Measurements from ENCODE around the gene GPC6. TPM values are rescaled to one million over a fixed set of nuclear protein-coding genes. Genes with fewer than 3 reads are reported as not detected.

GPC6 gene
- total RNA-seq, 1 donor from 2014 or later: 50.3 TPM

DNA sequence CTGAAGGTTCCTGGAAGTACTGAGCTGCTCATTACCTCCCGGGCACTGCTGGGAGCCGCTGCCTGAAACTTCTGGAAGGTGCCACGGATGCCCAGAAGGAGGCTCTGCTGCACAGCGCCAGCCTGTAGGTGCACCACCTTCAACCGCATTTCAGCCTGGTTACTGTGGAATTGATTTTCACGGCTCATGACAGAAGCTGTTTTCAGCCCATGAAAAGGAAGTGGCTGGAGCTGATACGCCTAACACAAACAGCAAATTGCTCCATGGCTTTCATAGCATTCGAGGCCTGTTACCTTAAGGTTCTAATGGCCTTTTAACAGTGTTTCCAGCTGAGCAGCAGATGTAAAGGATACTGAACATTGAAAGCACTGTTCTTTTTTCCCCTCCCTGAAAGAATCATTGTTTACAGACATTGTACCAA, 22.0 kb downstream of the GPC6 start:
- DNase-seq (ENCODE audit: low spot score, unreplicated experiment): peak; percentile 47
- Mint-ChIP-seq H3K27me3 (no peaks in the 10 kb centered on the region), H3K4me3 (ENCODE audit: low read depth) (no peak overlapping the region), H3K4me1 (ENCODE audit: low read depth) (peaks cover 39% of the 10 kb centered on the region), H3K36me3 (ENCODE audit: insufficient read depth) (peaks cover 2% of the 10 kb centered on the region), H3K27ac (peak overlapping the region; percentile 34), H3K9me3 (ENCODE audit: low read depth) (no peaks in the 10 kb centered on the region)
- peak; percentile 71 for TF ChIP-seq CTCF (IDR thresholded peaks at IDR 0.05; ENCODE audit: unreplicated experiment)

GRCh38 chr13:93249364-93250306, 23.0 kb downstream of the GPC6 start:
- H3K27ac Mint-ChIP-seq: peak overlapping the region; percentile 69
- no peak for DNase-seq (ENCODE audit: low spot score, unreplicated experiment)
- no peaks in the 10 kb centered on the region for H3K27me3 Mint-ChIP-seq
- H3K36me3 Mint-ChIP-seq (ENCODE audit: insufficient read depth): peaks cover 2% of the 10 kb centered on the region
- H3K9me3 Mint-ChIP-seq (ENCODE audit: low read depth): no peaks in the 10 kb centered on the region
- TF ChIP-seq CTCF (IDR thresholded peaks at IDR 0.05; ENCODE audit: unreplicated experiment): no peak
- H3K4me3 Mint-ChIP-seq (ENCODE audit: low read depth): no peak overlapping the region
- H3K4me1 Mint-ChIP-seq (ENCODE audit: low read depth): peaks cover 34% of the 10 kb centered on the region

GRCh38 chr13:93254775-93255174, 28.2 kb downstream of the GPC6 start:
- Mint-ChIP-seq H3K4me1 (ENCODE audit: low read depth) (peaks cover 19% of the 10 kb centered on the region), H3K4me3 (ENCODE audit: low read depth) (no peak overlapping the region), H3K27me3 (no peaks in the 10 kb centered on the region), H3K27ac (no peak overlapping the region), H3K36me3 (ENCODE audit: insufficient read depth) (peaks cover 2% of the 10 kb centered on the region), H3K9me3 (ENCODE audit: low read depth) (no peaks in the 10 kb centered on the region)
- TF ChIP-seq CTCF (IDR thresholded peaks at IDR 0.05; ENCODE audit: unreplicated experiment): no peak
- DNase-seq (ENCODE audit: low spot score, unreplicated experiment): no peak

DNA sequence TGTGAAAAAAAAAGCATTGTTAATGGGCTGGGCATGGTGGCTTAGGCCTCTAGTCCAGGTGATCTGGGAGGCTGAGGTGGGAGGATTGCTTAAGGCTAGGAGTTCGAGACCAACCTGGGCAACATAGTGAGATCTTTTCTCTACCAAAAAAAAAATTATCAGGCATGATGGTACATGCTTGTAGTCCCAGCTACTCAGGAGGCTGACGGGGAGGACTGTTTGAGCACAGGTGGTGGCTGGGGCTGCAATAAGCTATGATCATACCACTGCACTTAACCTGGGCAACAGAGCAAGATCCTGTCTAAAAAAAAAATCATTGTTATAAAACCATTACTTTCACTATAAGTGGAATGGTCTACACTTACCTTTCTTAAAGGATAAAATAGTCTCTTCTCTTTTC, 30.4 kb downstream of the GPC6 start:
- H3K27me3 Mint-ChIP-seq: no peaks in the 10 kb centered on the region
- DNase-seq (ENCODE audit: low spot score, unreplicated experiment): no peak
- no peak overlapping the region for H3K27ac Mint-ChIP-seq

More for the DNA sequence above, 30.4 kb downstream of the GPC6 start:
- Mint-ChIP-seq H3K4me1 (ENCODE audit: low read depth) (peaks cover 18% of the 10 kb centered on the region), H3K4me3 (ENCODE audit: low read depth) (no peak overlapping the region), H3K9me3 (ENCODE audit: low read depth) (no peaks in the 10 kb centered on the region), H3K36me3 (ENCODE audit: insufficient read depth) (peaks cover 1% of the 10 kb centered on the region)
- no peak for TF ChIP-seq CTCF (IDR thresholded peaks at IDR 0.05; ENCODE audit: unreplicated experiment)

Measured in progenitor cell of endocrine pancreas (in vitro differentiated cells).